T-helper 2 cell treated with Interferon-gamma antibody and Interleukin-4, amounts not matched to agents 5 μg/mL and 100 μg/mL, for 36 hours (primary cell): ENCODE measurements around the gene ZNF579.

Experiments
- DNase-seq: peaks from one replicate; pipeline ENCODE4 v3.0.0; 2021; ENCODE audit warnings: low spot score
- H3K27ac Mint-ChIP-seq: one replicate; pipeline ENCODE4 v1.8.0; 2021; ENCODE audit warnings: mild to moderate bottlenecking, mixed read lengths
- H3K27me3 Mint-ChIP-seq: one replicate; pipeline ENCODE4 v1.8.0; 2021; ENCODE audit warnings: low read depth, mixed read lengths
- H3K36me3 Mint-ChIP-seq: one replicate; pipeline ENCODE4 v1.8.0; 2021; ENCODE audit warnings: low read depth, mixed read lengths
- H3K4me1 Mint-ChIP-seq: one replicate; pipeline ENCODE4 v1.8.0; 2021; ENCODE audit warnings: low read depth, mixed read lengths
- H3K4me3 Mint-ChIP-seq: one replicate; pipeline ENCODE4 v1.8.0; 2022; ENCODE audit warnings: mild to moderate bottlenecking, moderate library complexity, mixed read lengths
- H3K9me3 Mint-ChIP-seq: one replicate; pipeline ENCODE4 v1.8.0; 2021; ENCODE audit warnings: mixed read lengths

Gene ZNF579

GRCh38 chr19:55605207-55605636, 24.6 kb upstream of the ZNF579 start:
- H3K4me3 Mint-ChIP-seq = peak overlapping the region; percentile 83
- H3K27ac Mint-ChIP-seq = peak overlapping the region; percentile 95
- H3K27me3 Mint-ChIP-seq = no peaks in the 10 kb centered on the region
- H3K4me1 Mint-ChIP-seq = peaks cover 38% of the 10 kb centered on the region
- peaks cover 30% of the 10 kb centered on the region for H3K36me3 Mint-ChIP-seq
- DNase-seq = peak; percentile 100
- no peaks in the 10 kb centered on the region for H3K9me3 Mint-ChIP-seq

DNA sequence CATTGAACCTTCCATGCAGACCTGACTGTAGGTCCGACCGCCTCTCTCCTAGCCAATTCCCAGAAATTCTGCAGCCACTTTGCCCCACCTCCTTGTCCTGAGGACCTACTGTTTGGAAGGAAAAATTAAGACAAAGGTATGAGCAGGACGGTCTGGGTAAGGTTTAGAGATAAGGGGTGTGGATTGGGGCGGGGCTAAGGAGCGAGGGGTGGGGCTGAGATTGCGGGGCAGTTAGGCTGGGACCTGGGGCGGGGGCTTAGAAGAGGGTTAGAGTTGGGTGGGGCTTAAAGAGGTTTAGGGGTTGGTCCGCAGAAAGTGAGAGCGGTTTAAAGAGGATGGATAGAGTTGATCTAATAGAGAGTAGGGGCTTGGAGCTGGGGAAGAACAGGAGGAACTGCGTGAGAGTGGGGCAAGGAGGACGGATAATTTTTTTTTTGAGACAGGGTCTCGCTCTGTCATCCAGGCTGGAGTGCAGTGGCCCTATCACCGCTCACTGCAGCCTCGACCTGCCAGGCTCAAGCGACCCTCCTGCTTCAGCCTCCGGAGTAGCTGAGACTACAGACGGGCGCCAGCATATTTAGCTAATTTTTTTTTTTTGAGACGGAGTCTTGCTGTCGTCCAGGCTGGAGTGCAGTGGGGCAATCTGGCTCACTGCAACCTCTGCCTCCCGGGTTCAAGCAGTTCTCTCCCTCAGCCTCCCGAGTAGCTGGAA, 23.1 kb upstream of the ZNF579 start:
- peaks cover 40% of the 10 kb centered on the region for H3K4me1 Mint-ChIP-seq
- H3K36me3 Mint-ChIP-seq = peaks cover 22% of the 10 kb centered on the region
- H3K27ac Mint-ChIP-seq = no peak overlapping the region
- H3K9me3 Mint-ChIP-seq = no peaks in the 10 kb centered on the region
- H3K4me3 Mint-ChIP-seq = peak overlapping the region; percentile 47
- no peaks in the 10 kb centered on the region for H3K27me3 Mint-ChIP-seq
- no peak for DNase-seq

- H3K36me3 Mint-ChIP-seq = peaks cover 22% of the 10 kb centered on the region
- peak overlapping the region; percentile 47 for H3K4me3 Mint-ChIP-seq
- H3K27me3 Mint-ChIP-seq = no peaks in the 10 kb centered on the region
- no peaks in the 10 kb centered on the region for H3K9me3 Mint-ChIP-seq
- peaks cover 41% of the 10 kb centered on the region for H3K4me1 Mint-ChIP-seq
- DNase-seq = no peak
- no peak overlapping the region for H3K27ac Mint-ChIP-seq
Measured at GRCh38 chr19:55603115-55603514, 22.5 kb upstream of the ZNF579 start.

- DNase-seq = no peak
- H3K9me3 Mint-ChIP-seq = no peaks in the 10 kb centered on the region
- H3K4me3 Mint-ChIP-seq = peak overlapping the region; percentile 92
- peaks cover 39% of the 10 kb centered on the region for H3K4me1 Mint-ChIP-seq
- no peaks in the 10 kb centered on the region for H3K27me3 Mint-ChIP-seq
- peaks cover 18% of the 10 kb centered on the region for H3K36me3 Mint-ChIP-seq
- H3K27ac Mint-ChIP-seq = no peak overlapping the region
Measured at GRCh38 chr19:55602104-55603001, 21.7 kb upstream of the ZNF579 start.

GRCh38 chr19:55601084-55601483, 20.4 kb upstream of the ZNF579 start:
- Mint-ChIP-seq H3K27ac (peak overlapping the region; percentile 85), H3K36me3 (peaks cover 22% of the 10 kb centered on the region), H3K27me3 (no peaks in the 10 kb centered on the region), H3K9me3 (no peaks in the 10 kb centered on the region), H3K4me3 (peak overlapping the region; percentile 92), H3K4me1 (peaks cover 29% of the 10 kb centered on the region)
- no peak for DNase-seq

DNA sequence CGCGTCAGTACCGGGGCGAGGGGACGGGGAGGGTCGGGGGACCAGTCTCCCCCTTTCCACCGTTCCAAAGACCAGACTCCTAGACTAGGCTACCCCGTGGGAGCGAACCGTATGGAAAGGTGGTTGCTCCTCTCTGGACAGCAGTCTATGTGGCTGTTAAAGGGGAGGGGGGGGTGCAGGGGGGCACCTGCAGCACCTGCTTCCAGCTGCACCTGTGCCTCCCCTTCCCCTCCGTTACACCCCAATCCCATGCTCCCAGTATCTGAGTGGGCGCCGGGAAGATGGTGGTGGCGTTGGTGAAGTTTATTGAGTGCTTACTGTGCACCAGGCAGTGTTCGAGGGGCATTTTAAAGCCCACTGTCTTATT, 20.0 kb upstream of the ZNF579 start:
- Mint-ChIP-seq H3K9me3 (no peaks in the 10 kb centered on the region), H3K27ac (peak overlapping the region; percentile 85), H3K4me1 (peaks cover 28% of the 10 kb centered on the region), H3K36me3 (peaks cover 26% of the 10 kb centered on the region), H3K27me3 (no peaks in the 10 kb centered on the region), H3K4me3 (peak overlapping the region; percentile 92)
- DNase-seq = no peak

- Mint-ChIP-seq H3K36me3 (peaks cover 32% of the 10 kb centered on the region), H3K27ac (peak within 1 kb of the TSS; percentile 99), H3K9me3 (no peaks in the 10 kb centered on the region), H3K4me1 (peaks cover 28% of the 10 kb centered on the region), H3K27me3 (no peaks in the 10 kb centered on the region), H3K4me3 (peak within 1 kb of the TSS; percentile 97)
- DNase-seq = peak; percentile 87
Measured at GRCh38 chr19:55599842-55600661, 19.4 kb upstream of the ZNF579 start, which contains the start of gene ZNF524. Gene ZNF524 (plus strand): TSS chr19:55600288. CDS start chr19:55602113, 1,825 bp downstream.

DNA sequence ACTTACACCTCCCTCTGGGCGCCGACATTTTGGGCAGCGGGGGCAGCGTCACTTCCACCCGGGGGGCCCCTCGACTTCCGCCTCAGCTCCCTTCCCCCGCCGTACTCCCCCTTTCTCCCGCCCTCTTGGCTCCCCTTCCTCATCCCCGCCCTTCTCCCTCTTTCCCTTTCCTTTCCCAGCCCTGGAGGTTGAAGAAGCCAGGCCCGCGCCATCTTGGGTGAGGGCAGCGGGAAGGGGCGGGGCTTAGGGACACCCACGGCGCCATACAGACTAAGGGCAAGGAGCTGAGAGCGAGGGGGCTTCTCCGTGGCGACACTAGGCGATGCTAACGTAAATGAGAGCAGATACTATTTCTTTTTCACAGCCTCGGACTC, 18.8 kb upstream of the ZNF579 start, which contains the start of gene FIZ1:
TSS of gene FIZ1 (minus strand) at position 50 of the 374 bp plus-strand sequence. CDS start 1,652 bp downstream, outside the sequence.
- H3K9me3 Mint-ChIP-seq = no peaks in the 10 kb centered on the region
- peak; percentile 96 for DNase-seq

DNA sequence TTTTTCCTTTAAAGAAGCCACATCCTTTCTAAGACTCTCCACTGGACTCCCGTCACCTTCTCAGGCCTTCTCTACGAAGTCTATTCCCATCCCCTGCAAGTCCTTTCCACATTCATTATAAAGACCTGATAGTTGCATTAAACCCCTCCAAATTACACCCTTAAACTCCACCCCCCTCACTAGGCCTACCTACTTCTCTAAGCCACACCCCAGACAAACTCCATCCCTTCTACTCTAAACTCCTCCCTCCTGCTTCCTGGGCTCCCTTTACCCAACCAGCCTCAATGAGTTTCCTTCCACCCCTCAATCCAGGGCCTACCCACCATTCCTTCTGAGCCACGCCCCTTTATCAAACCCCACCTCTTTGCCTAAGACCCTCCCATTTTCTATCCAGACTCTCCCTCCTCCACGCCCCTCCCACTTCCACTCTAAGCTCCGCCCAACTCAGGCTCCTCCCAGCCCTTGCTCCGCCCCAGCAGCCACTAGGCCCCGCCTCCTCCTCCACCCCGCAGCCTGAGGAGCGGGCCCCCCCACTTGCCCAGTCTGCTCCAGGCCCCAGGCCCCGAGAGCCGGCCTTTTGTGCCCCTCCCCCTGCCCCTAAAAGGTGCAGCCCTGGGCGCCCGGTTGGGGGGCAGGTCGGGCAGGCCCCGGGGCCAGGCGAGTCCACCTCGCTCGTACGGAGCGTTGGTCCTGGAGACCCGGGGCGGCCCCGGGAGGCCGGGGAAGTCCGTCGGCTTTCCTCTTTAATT, 18.2 kb upstream of the ZNF579 start:
- Mint-ChIP-seq H3K27me3 (no peaks in the 10 kb centered on the region), H3K4me1 (peaks cover 22% of the 10 kb centered on the region), H3K9me3 (no peaks in the 10 kb centered on the region), H3K27ac (peak overlapping the region; percentile 99), H3K36me3 (peaks cover 37% of the 10 kb centered on the region), H3K4me3 (peak overlapping the region; percentile 97)
- DNase-seq = peak; percentile 90

More for the DNA sequence above, 18.8 kb upstream of the ZNF579 start, which contains the start of gene FIZ1:
- Mint-ChIP-seq H3K36me3 (peaks cover 37% of the 10 kb centered on the region), H3K4me1 (peaks cover 23% of the 10 kb centered on the region), H3K27ac (peak within 1 kb of the TSS; percentile 99), H3K27me3 (no peaks in the 10 kb centered on the region), H3K4me3 (peak within 1 kb of the TSS; percentile 97)

DNA sequence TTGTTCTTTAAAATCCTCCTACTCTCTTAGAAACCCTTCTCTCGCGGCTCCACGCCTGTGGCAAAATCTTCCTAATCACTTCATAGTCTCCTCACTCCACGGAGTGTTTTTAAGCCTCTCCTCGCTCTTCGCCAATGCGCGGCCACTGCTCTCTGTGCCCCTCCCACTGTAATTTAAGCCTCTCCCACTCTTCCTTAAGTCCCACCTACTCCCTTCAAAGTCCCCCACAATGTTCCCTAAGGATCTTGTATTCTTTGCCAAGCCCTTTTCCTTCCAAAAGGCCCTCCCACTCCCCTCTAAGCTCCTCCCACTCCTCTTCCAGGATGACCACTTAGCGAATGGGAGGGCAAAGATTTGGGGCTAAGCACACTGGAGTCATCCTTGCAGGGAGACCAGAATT, 17.4 kb upstream of the ZNF579 start:
- peaks cover 32% of the 10 kb centered on the region for H3K36me3 Mint-ChIP-seq
- no peak overlapping the region for H3K4me3 Mint-ChIP-seq
- DNase-seq = no peak
- no peaks in the 10 kb centered on the region for H3K27me3 Mint-ChIP-seq
- H3K27ac Mint-ChIP-seq = no peak overlapping the region
- peaks cover 17% of the 10 kb centered on the region for H3K4me1 Mint-ChIP-seq
- H3K9me3 Mint-ChIP-seq = no peaks in the 10 kb centered on the region

DNA sequence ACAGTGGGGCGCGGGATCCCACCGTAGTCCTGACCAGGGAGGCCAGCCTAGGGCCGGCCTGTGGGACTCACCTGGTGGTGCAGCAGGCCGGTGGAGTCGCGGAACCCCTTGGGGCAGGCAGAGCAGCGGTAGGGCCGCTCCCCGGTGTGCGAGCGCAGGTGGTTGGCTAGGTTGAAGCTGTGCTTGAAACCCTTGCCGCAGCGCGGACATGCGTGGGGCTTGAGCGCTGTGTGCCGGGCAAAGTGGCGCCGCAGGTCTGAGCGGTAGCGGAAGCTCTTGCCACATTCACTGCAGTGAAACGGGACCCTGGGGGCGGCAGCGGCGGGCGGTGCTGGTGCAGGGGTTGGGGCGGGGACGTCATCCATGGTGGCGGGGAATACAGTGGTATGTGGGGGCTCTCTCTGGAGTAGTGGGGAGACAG, 16.9 kb upstream of the ZNF579 start:
- no peaks in the 10 kb centered on the region for H3K27me3 Mint-ChIP-seq
- peaks cover 32% of the 10 kb centered on the region for H3K36me3 Mint-ChIP-seq
- H3K4me1 Mint-ChIP-seq = peaks cover 17% of the 10 kb centered on the region
- no peak overlapping the region for H3K4me3 Mint-ChIP-seq
- no peaks in the 10 kb centered on the region for H3K9me3 Mint-ChIP-seq
- H3K27ac Mint-ChIP-seq = no peak overlapping the region
- DNase-seq = no peak

DNA sequence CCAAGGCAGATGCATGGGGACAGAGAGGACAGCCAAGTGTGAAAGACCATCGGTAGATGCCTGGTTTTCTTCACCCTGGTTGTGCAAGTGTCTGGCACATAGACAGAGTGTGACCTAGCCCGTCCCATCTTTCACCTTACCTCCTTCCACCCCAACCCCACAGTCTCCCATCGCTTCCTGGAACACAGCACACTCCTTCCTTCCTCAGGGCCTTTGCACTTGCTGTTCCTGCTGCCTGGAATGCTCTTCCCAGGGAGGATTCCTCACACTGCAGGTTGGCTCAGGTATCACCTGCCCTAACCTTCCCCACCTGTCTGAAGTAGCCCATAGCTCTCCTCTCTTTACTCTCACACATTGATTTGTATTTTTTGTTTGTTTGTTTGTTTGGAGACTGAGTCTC, 15.7 kb upstream of the ZNF579 start:
- Mint-ChIP-seq H3K36me3 (peaks cover 37% of the 10 kb centered on the region), H3K4me1 (peaks cover 12% of the 10 kb centered on the region), H3K9me3 (no peaks in the 10 kb centered on the region), H3K27ac (no peak overlapping the region), H3K4me3 (no peak overlapping the region), H3K27me3 (no peaks in the 10 kb centered on the region)
- no peak for DNase-seq

DNA sequence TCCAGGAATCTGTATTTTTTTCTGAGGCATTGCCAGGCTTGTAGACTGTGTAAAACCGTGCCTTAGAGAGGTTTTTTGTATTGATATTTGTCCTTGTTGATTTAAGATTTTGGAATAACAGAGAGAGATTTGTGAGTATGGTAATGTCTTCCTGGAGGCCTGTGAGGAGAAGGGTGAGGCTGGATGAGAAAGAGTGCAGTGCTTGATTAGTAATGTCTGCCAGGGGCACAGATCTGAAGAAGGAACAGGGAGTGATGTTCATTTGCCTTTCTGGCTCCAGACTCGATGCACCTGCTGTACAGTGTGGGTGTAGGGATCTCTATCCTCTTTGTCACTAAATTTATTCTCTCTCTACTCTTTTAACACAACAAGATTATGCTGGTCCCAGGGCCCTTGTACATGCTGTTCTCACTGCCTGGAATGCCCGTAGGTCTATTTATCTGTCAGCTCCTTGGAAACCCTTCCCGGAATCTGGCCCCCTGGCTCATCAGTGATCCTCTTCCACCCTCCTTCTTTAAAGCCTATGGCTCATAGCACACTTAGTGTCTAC, 14.4 kb upstream of the ZNF579 start:
- peaks cover 8% of the 10 kb centered on the region for H3K4me1 Mint-ChIP-seq
- no peaks in the 10 kb centered on the region for H3K9me3 Mint-ChIP-seq
- H3K27ac Mint-ChIP-seq = no peak overlapping the region
- peaks cover 38% of the 10 kb centered on the region for H3K36me3 Mint-ChIP-seq
- H3K27me3 Mint-ChIP-seq = no peaks in the 10 kb centered on the region
- DNase-seq = no peak
- no peak overlapping the region for H3K4me3 Mint-ChIP-seq
